MM.1S (cell line): ENCODE results near the gene GRIA4.

Experiments
- DNase-seq: peaks from one replicate; pipeline ENCODE4 v3.0.0-alpha.2; 2015
- H2AFZ ChIP-seq: fragments of 300-600 bp; sonication (generic); 2 replicates; pipeline ENCODE4 v1.6.0; 2016; ENCODE audit warnings: antibody characterized with exemption, low read length
- H3F3A ChIP-seq: fragments of 300-600 bp; sonication (generic); 2 replicates; pipeline ENCODE4 v1.6.1; 2016; ENCODE audit warnings: mild to moderate bottlenecking, antibody characterized with exemption, low read length, moderate library complexity, mixed read lengths; ENCODE audit not compliant: insufficient read depth
- H3K27ac ChIP-seq: fragments of 300-600 bp; sonication (generic); 2 replicates; pipeline ENCODE4 v1.5.1; 2016; ENCODE audit warnings: mild to moderate bottlenecking, low read length
- H3K27me3 ChIP-seq: fragments of 300-600 bp; sonication (generic); replicated peaks from 2 replicates; pipeline ENCODE4 v1.6.0; 2016; ENCODE audit warnings: low read length; ENCODE audit not compliant: insufficient read depth
- H3K36me3 ChIP-seq: fragments of 300-600 bp; sonication (generic); replicated peaks from 2 replicates; pipeline ENCODE4 v1.6.1; 2016; ENCODE audit warnings: mild to moderate bottlenecking, low read length, mixed read lengths; ENCODE audit not compliant: insufficient read depth
- H3K4me1 ChIP-seq: fragments of 300-600 bp; sonication (generic); 2 replicates; pipeline ENCODE4 v1.6.1; 2016; ENCODE audit warnings: low read length, mixed read lengths
- H3K4me2 ChIP-seq: fragments of 300-600 bp; sonication (generic); 2 replicates; pipeline ENCODE4 v1.6.0; 2016; ENCODE audit warnings: low read depth, low read length
- H3K4me3 ChIP-seq: fragments of 300-600 bp; sonication (generic); 2 replicates; pipeline ENCODE4 v1.5.1; 2016; ENCODE audit warnings: low read length, mixed read lengths
- H3K79me2 ChIP-seq: fragments of 300-600 bp; sonication (generic); 2 replicates; pipeline ENCODE4 v1.6.1; 2016; ENCODE audit warnings: mixed run types, low read length, mixed read lengths
- H3K9ac ChIP-seq: fragments of 300-600 bp; sonication (generic); 2 replicates; pipeline ENCODE4 v1.6.1; 2016; ENCODE audit warnings: low read length, mixed read lengths
- H3K9me2 ChIP-seq: fragments of 300-600 bp; sonication (generic); replicated peaks from 2 replicates; pipeline ENCODE4 v1.6.1; 2016; ENCODE audit warnings: mild to moderate bottlenecking, low read length, mixed read lengths; ENCODE audit not compliant: insufficient read depth
- H3K9me3 ChIP-seq: fragments of 300-600 bp; sonication (generic); replicated peaks from 2 replicates; pipeline ENCODE4 v1.6.1; 2016; ENCODE audit warnings: mild to moderate bottlenecking, low read length, mixed read lengths; ENCODE audit not compliant: insufficient read depth
- H4K20me1 ChIP-seq: fragments of 300-600 bp; sonication (generic); 2 replicates; pipeline ENCODE4 v1.6.1; 2016; ENCODE audit warnings: mild to moderate bottlenecking, low read length, moderate library complexity, mixed read lengths; ENCODE audit not compliant: insufficient read depth
- CTCF ChIP-seq: fragments of 300-600 bp; sonication (generic); IDR thresholded peaks from 2 replicates; pipeline ENCODE4 v1.5.1; 2016; ENCODE audit warnings: antibody characterized with exemption, low read length, mixed read lengths
- EZH2 ChIP-seq: fragments of 300-600 bp; sonication (generic); optimal IDR thresholded peaks from 2 replicates; pipeline ENCODE3; 2017; ENCODE audit warnings: low read depth, mild to moderate bottlenecking, antibody characterized with exemption, low read length, mixed read lengths
- EZH2phosphoT487 ChIP-seq: fragments of 300-600 bp; sonication (generic); IDR thresholded peaks from 2 replicates; pipeline ENCODE4 v1.6.1; 2018; ENCODE audit warnings: antibody characterized with exemption, low read length

GRIA4 gene

GRCh38 chr11:105693075-105693759, 83.3 kb downstream of the GRIA4 start:
- Histone ChIP-seq H3K27me3 (no peaks in the 10 kb centered on the region), H4K20me1 (no peaks in the 10 kb centered on the region), H3K36me3 (no peaks in the 10 kb centered on the region), H3K79me2 (no peaks in the 10 kb centered on the region), H3K4me3 (no peak overlapping the region), H3K9me2 (no peaks in the 10 kb centered on the region), H3K4me2 (no peak overlapping the region), H2AFZ (no peak overlapping the region), H3F3A (peaks cover 11% of the 10 kb centered on the region), H3K9ac (no peak overlapping the region), H3K27ac (no peak overlapping the region), H3K4me1 (peaks cover 14% of the 10 kb centered on the region), H3K9me3 (no peaks in the 10 kb centered on the region)
- no peak for DNase-seq
- no peak for TF ChIP-seq EZH2phosphoT487
- TF ChIP-seq EZH2 = no peak
- no peak for TF ChIP-seq CTCF

GRCh38 chr11:105696000-105696399, 86.1 kb downstream of the GRIA4 start:
- H3K27me3 ChIP-seq = no peaks in the 10 kb centered on the region
- no peak overlapping the region for H3K4me2 ChIP-seq
- peaks cover 31% of the 10 kb centered on the region for H3K4me1 ChIP-seq
- DNase-seq = no peak
- H3K9me2 ChIP-seq = no peaks in the 10 kb centered on the region
- no peak overlapping the region for H3K9ac ChIP-seq
- TF ChIP-seq EZH2 (no peak), CTCF (no peak), EZH2phosphoT487 (no peak)
- no peak overlapping the region for H3K27ac ChIP-seq
- no peaks in the 10 kb centered on the region for H3K9me3 ChIP-seq
- H3F3A ChIP-seq = peaks cover 28% of the 10 kb centered on the region
- no peak overlapping the region for H2AFZ ChIP-seq
- no peak overlapping the region for H3K4me3 ChIP-seq
- no peaks in the 10 kb centered on the region for H3K79me2 ChIP-seq
- no peaks in the 10 kb centered on the region for H4K20me1 ChIP-seq
- no peaks in the 10 kb centered on the region for H3K36me3 ChIP-seq

- Histone ChIP-seq H3F3A (peaks cover 28% of the 10 kb centered on the region), H3K9ac (no peak overlapping the region), H3K27ac (peak overlapping the region; percentile 57; the same call in 1 of the 2 replicates), H3K9me2 (no peaks in the 10 kb centered on the region), H3K79me2 (no peaks in the 10 kb centered on the region), H3K4me3 (no peak overlapping the region), H3K27me3 (no peaks in the 10 kb centered on the region), H3K9me3 (no peaks in the 10 kb centered on the region), H2AFZ (peak overlapping the region; percentile 32; the same call in 1 of the 2 replicates), H3K4me2 (peak overlapping the region; percentile 42), H3K4me1 (peaks cover 31% of the 10 kb centered on the region), H4K20me1 (no peaks in the 10 kb centered on the region), H3K36me3 (no peaks in the 10 kb centered on the region)
- TF ChIP-seq EZH2phosphoT487 (no peak), CTCF (no peak)
- DNase-seq = peak; percentile 66
Measured at GRCh38 chr11:105697291-105697690, 87.4 kb downstream of the GRIA4 start.
